Stomach (tissue), 9 donors: ENCODE data around the gene S100A4. TPM values are rescaled to one million over a fixed set of nuclear protein-coding genes. Genes with fewer than 3 reads are reported as not detected.
"Not testable (repeated sequence)": the region's sequence is repeated elsewhere in the genome, so short reads cannot be mapped to it uniquely, and the experiment has no call there.

ENCODE experiments used
- DNase-seq, 2 donors: peaks; one replicate each; pipeline versions ENCODE4 v3.0.0 to v3.0.0-alpha.2; 2013 to 2019
- H3K27ac ChIP-seq, 5 donors: fragments of 200-600 bp in 4 of 5; sonication (generic) in 4 of 5; one replicate each; pipeline ENCODE4 v1.5.1; 2013 to 2019; ENCODE audit warnings: mild to moderate bottlenecking in 1 of 5, moderate library complexity in 1 of 5
- H3K27me3 ChIP-seq, 3 donors: fragments of 200-600 bp; sonication (generic); one replicate each; pipeline ENCODE4 v1.5.1; 2017 to 2019; ENCODE audit warnings: mixed run types in 1 of 3
- H3K36me3 ChIP-seq, 4 donors: fragments of 200-600 bp; sonication (generic); 1 replicate in 3 of 4; 2 replicates in 1 of 4; pipeline ENCODE4 v1.5.1; 2016 to 2019
- H3K4me1 ChIP-seq, 4 donors: fragments of 200-600 bp; sonication (generic); one replicate each; pipeline ENCODE4 v1.5.1; 2016 to 2019
- H3K4me3 ChIP-seq, 4 donors: fragments of 200-600 bp; sonication (generic) in 3 of 4; one replicate each; pipeline ENCODE4 v1.5.1; 2016 to 2019; ENCODE audit warnings: mild to moderate bottlenecking in 1 of 4
- H3K9me3 ChIP-seq, 4 donors: fragments of 200-600 bp; sonication (generic); one replicate each; pipeline ENCODE4 v1.5.1; 2016 to 2019
- CTCF ChIP-seq, 7 experiments: fragments of 450-650 bp in 4 of 7; fragments of 200-600 bp in 3 of 7; sonication (generic) in 3 of 7; IDR thresholded peaks; one replicate each; pipeline ENCODE4 v1.5.1; 2016 to 2019; ENCODE audit warnings: antibody characterized with exemption in 7 of 7, control low read depth in 2 of 7, mild to moderate bottlenecking in 1 of 7
- EP300 ChIP-seq: sonication (generic); formaldehyde crosslinking; IDR thresholded peaks from one replicate; pipeline ENCODE4 v1.6.1; 2017; ENCODE audit warnings: antibody characterized with exemption
- POLR2A ChIP-seq, 4 donors: fragments of 450-650 bp; IDR thresholded peaks; one replicate each; pipeline ENCODE4 v1.6.1; 2016; ENCODE audit warnings: antibody characterized with exemption in 4 of 4, control low read depth in 2 of 4, mild to moderate bottlenecking in 1 of 4, moderate library complexity in 1 of 4
- POLR2AphosphoS5 ChIP-seq, 3 donors: sonication (generic); formaldehyde crosslinking; IDR thresholded peaks; one replicate each; pipeline ENCODE4 v1.6.1; 2016; ENCODE audit warnings: antibody characterized with exemption in 3 of 3
- WGBS, 5 donors: extraction: QIAGEN DNeasy Blood & Tissue Kit in 3 of 5; methylation state at CpG; one replicate each; pipeline versions ENCODE4 v1.1.5 to v1.1.7; 2013 to 2018; 5-methylcytosine and 5-hydroxymethylcytosine counted together
- intact Hi-C: fragments of 100-400 bp; cut with DNase I; formaldehyde crosslinking; loops from one replicate; pipeline ENCODE4 v1.15.1; 2023; ENCODE audit warnings: low total_unique reads
- polyA plus RNA-seq, 3 donors: library from polyadenylated mRNA; stranded (reverse); fragments of 200-250 nt; gene quantifications; one replicate each; pipeline ENCODE4 v1.2.3, GENCODE V29; 2013
- total RNA-seq, 5 donors: library from RNA; depleted of rRNA; stranded (reverse); fragments of >200 nt; gene quantifications; one replicate each; pipeline versions ENCODE4 v1.1.0 to v1.2.3, GENCODE V29; 2014 to 2016
- donor health status: healthy with polysubstance abuse.
- donor health status: Bipolar disorder and iron deficiency.
- donor health status: healthy.

The S100A4 gene
- total and polyA plus RNA-seq, 8 donors, result 9.9 to 541 (median 40.1) TPM

- intact Hi-C loops, result loop anchor here (5.0 kb wide), 1 partner anchor 33 kb away; no protein-coding TSS in a partner anchor
- Histone ChIP-seq H3K27ac (peak within 1 kb of the TSS; percentile 91 to 94 (median 92)), H3K27me3 (no peaks in the 10 kb centered on the region), H3K9me3 (no peaks in the 10 kb centered on the region), H3K36me3 (no peaks in the 10 kb centered on the region), H3K4me3 (no peak within 1 kb of the TSS), H3K4me1 (peaks cover 33 to 41% (median 39%) of the 10 kb centered on the region in 4 donors)
- DNase-seq, result peak; percentile 46 to 75
- WGBS, 5 donors, result 31 to 49% (median 48%) methylated on average over 7 to 8 of the region's 8 CpGs
- TF ChIP-seq EP300, result no peak
- TF ChIP-seq CTCF (IDR thresholded peaks at IDR 0.05), result no peak
- no peak for TF ChIP-seq POLR2A (IDR thresholded peaks at IDR 0.05)
- peak in 2 of 3 donors; percentile 45 to 71 for TF ChIP-seq POLR2AphosphoS5 (IDR thresholded peaks at IDR 0.05)
Observed at GRCh38 chr1:153565529-153566374, 20.1 kb upstream of the S100A4 start, which contains the start of gene S100A2. TSS of gene S100A2 (minus strand) at chr1:153565844. CDS start at chr1:153563877, 1,967 bp downstream.

DNA sequence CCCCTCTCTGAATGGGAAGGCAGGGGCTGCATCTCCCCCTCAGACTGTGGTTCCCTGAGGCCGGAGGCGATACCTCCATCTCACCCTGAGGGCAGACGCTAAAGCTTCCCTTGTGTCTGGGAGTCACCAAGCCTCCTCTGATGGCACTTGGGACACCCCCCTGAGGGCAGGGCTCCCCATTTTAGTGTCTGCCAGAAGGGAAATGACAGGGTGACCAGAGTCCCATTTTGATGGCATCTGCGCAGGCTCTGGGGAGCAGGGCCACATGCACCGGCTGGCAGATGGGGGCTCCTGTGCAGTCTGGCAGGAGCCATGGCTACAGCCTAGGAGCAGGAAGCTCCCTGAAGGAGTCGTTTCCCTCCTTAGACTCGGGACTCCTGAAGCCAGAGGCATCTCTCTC lies 18.4 kb upstream of the S100A4 start:
- no peak for DNase-seq
- Histone ChIP-seq H3K9me3 (no peaks in the 10 kb centered on the region), H3K4me1 (peaks cover 33 to 38% (median 38%) of the 10 kb centered on the region in 4 donors), H3K36me3 (no peaks in the 10 kb centered on the region), H3K27ac (peak overlapping the region in 1 of 5 donors; percentile 30), H3K4me3 (no peak overlapping the region), H3K27me3 (no peaks in the 10 kb centered on the region)
- TF ChIP-seq POLR2A (IDR thresholded peaks at IDR 0.05) (no peak), EP300 (no peak), POLR2AphosphoS5 (IDR thresholded peaks at IDR 0.05) (no peak), CTCF (IDR thresholded peaks at IDR 0.05) (no peak)
- WGBS, 5 donors, result 80 to 97% (median 89%) methylated on average over 6 to 7 of the region's 7 CpGs
- intact Hi-C loops, result loop anchor here (5.0 kb wide), 1 partner anchor 47 kb away; no protein-coding TSS in a partner anchor

- WGBS, 5 donors, result 78 to 89% (median 86%) methylated on average over 4 to 6 of the region's 6 CpGs
- no peak for DNase-seq
- H3K27ac ChIP-seq, result no peak overlapping the region
Observed at GRCh38 chr1:153563483-153563901, 17.9 kb upstream of the S100A4 start.

DNA sequence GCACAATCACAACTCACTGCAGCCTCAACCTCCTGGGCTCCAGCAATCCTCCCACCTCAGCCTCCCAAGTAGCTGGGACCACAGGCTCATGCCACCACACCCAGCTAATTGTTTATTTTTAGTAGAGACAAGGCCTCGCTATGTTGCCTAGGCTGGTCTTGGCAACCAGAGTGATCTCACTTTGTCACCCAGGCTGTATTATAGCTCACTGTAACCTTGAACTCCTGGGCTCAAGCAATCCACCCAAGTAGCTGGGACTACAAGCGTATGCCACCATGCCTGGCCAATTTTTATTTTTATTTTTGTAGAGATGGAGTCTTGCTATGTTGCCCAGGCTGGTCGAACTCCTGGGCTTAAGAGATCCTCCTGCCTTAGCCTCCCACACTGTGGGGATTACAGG lies 16.4 kb upstream of the S100A4 start:
- peaks cover 18 to 19% (median 18%) of the 10 kb centered on the region in 4 donors for H3K4me1 ChIP-seq
- H3K27me3 ChIP-seq, H3K9me3 ChIP-seq, H3K36me3 ChIP-seq, H3K4me3 ChIP-seq, H3K27ac ChIP-seq, DNase-seq: not testable (repeated sequence)
- intact Hi-C loops, result loop anchor here (5.0 kb wide), 1 partner anchor 45 kb away; no protein-coding TSS in a partner anchor
- WGBS, 5 donors, result 83 to 88% (median 86%) methylated on average over 3 of the region's 3 CpGs

More at GRCh38 chr1:153563483-153563901, 17.9 kb upstream of the S100A4 start:
- H3K27me3 ChIP-seq, result no peaks in the 10 kb centered on the region
- no peak overlapping the region for H3K4me3 ChIP-seq
- TF ChIP-seq POLR2A (IDR thresholded peaks at IDR 0.05) (no peak), POLR2AphosphoS5 (IDR thresholded peaks at IDR 0.05) (no peak), EP300 (no peak), CTCF (IDR thresholded peaks at IDR 0.05) (no peak)
- H3K4me1 ChIP-seq, result peaks cover 33% of the 10 kb centered on the region in 4 donors
- H3K9me3 ChIP-seq, result no peaks in the 10 kb centered on the region
- intact Hi-C loops, result loop anchor here (5.0 kb wide), 1 partner anchor 46 kb away; no protein-coding TSS in a partner anchor
- no peaks in the 10 kb centered on the region for H3K36me3 ChIP-seq
